IMR-90 (cell line): ENCODE measurements around the gene ASTL. TPM values are rescaled to one million over a fixed set of nuclear protein-coding genes. Genes with fewer than 3 reads are reported as not detected.

ENCODE experiments used
- ATAC-seq: fragments of 200-7000 bp; cut with Tn5 transposase; 2 replicates; pipeline ENCODE4 v1.9.1; 2020; ENCODE audit warnings: low read depth, mild to moderate bottlenecking, moderate library complexity
- BruUV-seq: library from RNA; stranded (reverse); fragments of 400-500 nt; replicated peaks from 2 replicates; lab custom pipeline; 2021; lab: Mats Ljungman, UMichigan
- CTCF ChIA-PET: fragments of 300-600 bp; formaldehyde crosslinking; extraction: SDS; loops from one replicate; lab custom pipeline; 2021; ENCODE audit warnings: antibody characterized with exemption; lab: Yijun Ruan, JAX
- POLR2A ChIA-PET: fragments of 300-600 bp; sonication (Branson Sonifier 250); formaldehyde crosslinking; loops from one replicate; lab custom pipeline; 2022; ENCODE audit warnings: antibody characterized with exemption; ENCODE audit not compliant: unreplicated experiment; lab: Charles Lee
- DNase-seq: peaks from one replicate; pipeline ENCODE4 v3.0.0; 2013
- H2AFZ ChIP-seq: replicated peaks from 2 replicates; pipeline ENCODE3; 2013; ENCODE audit warnings: low read length, mild to moderate bottlenecking; ENCODE audit not compliant: poor library complexity
- H2AK5ac ChIP-seq: 2 replicates; pipeline ENCODE4 v1.6.1; 2013; ENCODE audit warnings: low read depth, low read length, inconsistent platforms
- H2AK9ac ChIP-seq: replicated peaks from 2 replicates; pipeline ENCODE3; 2013; ENCODE audit warnings: mild to moderate bottlenecking, low read depth, low read length, moderate library complexity; ENCODE audit not compliant: poor library complexity
- H2BK120ac ChIP-seq: 2 replicates; pipeline ENCODE4 v1.6.1; 2013; ENCODE audit warnings: low read depth, low read length, inconsistent platforms
- H2BK15ac ChIP-seq: 3 replicates; pipeline ENCODE4 v1.6.1; 2013; ENCODE audit warnings: low read depth, low read length, inconsistent platforms
- H2BK20ac ChIP-seq: 2 replicates; pipeline ENCODE4 v1.6.1; 2013; ENCODE audit warnings: low read depth, mild to moderate bottlenecking, inconsistent platforms, low read length, moderate library complexity
- H2BK5ac ChIP-seq: 2 replicates; pipeline ENCODE4 v1.6.1; 2013; ENCODE audit warnings: mild to moderate bottlenecking, low read depth, low read length, inconsistent platforms; ENCODE audit not compliant: poor library complexity, severe bottlenecking
- H3K14ac ChIP-seq: replicated peaks from 2 replicates; pipeline ENCODE4 v1.6.1; 2013; ENCODE audit warnings: low read depth, low read length, inconsistent platforms
- H3K18ac ChIP-seq: 2 replicates; pipeline ENCODE4 v1.6.1; 2013; ENCODE audit warnings: low read depth, low read length, control low read depth
- H3K23ac ChIP-seq: 2 replicates; pipeline ENCODE4 v1.6.1; 2013; ENCODE audit warnings: low read depth, low read length, inconsistent platforms
- H3K27ac ChIP-seq: 2 replicates; pipeline ENCODE4 v1.5.1; 2013; ENCODE audit warnings: mild to moderate bottlenecking, control low read depth, low read length; ENCODE audit not compliant: insufficient read depth
- H3K27me3 ChIP-seq: 2 replicates; pipeline ENCODE4 v1.6.1; 2013; ENCODE audit warnings: low read length; ENCODE audit not compliant: control insufficient read depth, insufficient read depth
- H3K36me3 ChIP-seq: 2 replicates; pipeline ENCODE4 v1.6.1; 2013; ENCODE audit warnings: low read length, mixed read lengths; ENCODE audit not compliant: control insufficient read depth, insufficient read depth
- H3K4ac ChIP-seq: 2 replicates; pipeline ENCODE4 v1.6.1; 2013; ENCODE audit warnings: low read depth, low read length, inconsistent platforms
- H3K4me1 ChIP-seq: 2 replicates; pipeline ENCODE4 v1.6.1; 2013; ENCODE audit warnings: low read length, mixed read lengths; ENCODE audit not compliant: control insufficient read depth, insufficient read depth
- H3K4me2 ChIP-seq: 2 replicates; pipeline ENCODE4 v1.6.1; 2013; ENCODE audit warnings: low read depth, mild to moderate bottlenecking, control low read depth, low read length, moderate library complexity
- H3K4me3 ChIP-seq: 2 replicates; pipeline ENCODE4 v1.5.1; 2013; ENCODE audit warnings: low read depth, mild to moderate bottlenecking, control low read depth, low read length, moderate library complexity; ENCODE audit not compliant: insufficient read depth
- H3K56ac ChIP-seq: 2 replicates; pipeline ENCODE4 v1.6.1; 2013; ENCODE audit warnings: low read length, inconsistent platforms; ENCODE audit not compliant: insufficient read depth; ENCODE audit errors: extremely low read depth
- H3K79me1 ChIP-seq, 2 experiments: 2 replicates each; pipeline ENCODE4 v1.6.1; 2013; ENCODE audit warnings: low read length in 2 of 2, inconsistent platforms in 1 of 2, low read depth in 1 of 2
- H3K9ac ChIP-seq: 2 replicates; pipeline ENCODE4 v1.6.1; 2013; ENCODE audit warnings: low read depth, low read length, control low read depth
- H3K9me1 ChIP-seq: 2 replicates; pipeline ENCODE4 v1.6.1; 2013; ENCODE audit warnings: low read length, inconsistent platforms; ENCODE audit not compliant: insufficient read depth
- H3K9me3 ChIP-seq: 2 replicates; pipeline ENCODE4 v1.6.1; 2013; ENCODE audit warnings: low read length; ENCODE audit not compliant: control insufficient read depth, insufficient read depth
- H4K20me1 ChIP-seq: 2 replicates; pipeline ENCODE4 v1.6.1; 2013; ENCODE audit warnings: low read length, inconsistent platforms; ENCODE audit not compliant: insufficient read depth
- H4K5ac ChIP-seq: 2 replicates; pipeline ENCODE4 v1.6.1; 2013; ENCODE audit warnings: mild to moderate bottlenecking, low read depth, low read length, control low read depth
- H4K8ac ChIP-seq, 2 experiments: 2 replicates each; pipeline ENCODE4 v1.6.1; 2013; ENCODE audit warnings: low read depth in 2 of 2, low read length in 2 of 2, control low read depth in 1 of 2, inconsistent platforms in 1 of 2
- H4K91ac ChIP-seq: 2 replicates; pipeline ENCODE4 v1.6.1; 2013; ENCODE audit warnings: low read depth, low read length, inconsistent platforms; ENCODE audit not compliant: insufficient read depth
- BHLHE40 ChIP-seq: fragments of 150-350 bp; IDR thresholded peaks from 2 replicates; pipeline ENCODE4 v1.6.1; 2016; ENCODE audit warnings: mild to moderate bottlenecking, low read depth, low read length
- CEBPB ChIP-seq: IDR thresholded peaks from 2 replicates; pipeline ENCODE4 v1.6.1; 2012; ENCODE audit warnings: low read depth, low read length, improper control_type of control experiment
- ELK1 ChIP-seq: fragments of 150-350 bp; IDR thresholded peaks from 2 replicates; pipeline ENCODE4 v1.6.1; 2016; ENCODE audit warnings: low read depth, mild to moderate bottlenecking, low read length, moderate library complexity, borderline replicate concordance
- MAFK ChIP-seq: IDR thresholded peaks from 2 replicates; pipeline ENCODE4 v1.6.1; 2012; ENCODE audit warnings: low read depth, low read length, improper control_type of control experiment
- MXI1 ChIP-seq: IDR thresholded peaks from 2 replicates; pipeline ENCODE4 v1.6.1; 2012; ENCODE audit warnings: low read depth, mild to moderate bottlenecking, low read length, moderate library complexity, borderline replicate concordance
- RFX5 ChIP-seq: IDR thresholded peaks from 2 replicates; pipeline ENCODE4 v1.8.0; 2012; ENCODE audit warnings: low read depth, mild to moderate bottlenecking, low read length, moderate library complexity
- WGBS, 2 experiments: methylation state at CpG; one replicate each; pipeline versions ENCODE4 v1.1.5 to v1.1.7; 2013; ENCODE audit warnings: missing lambda C conversion rate in 2 of 2; ENCODE audit not compliant: insufficient read length in 1 of 2; ENCODE audit errors: extremely low coverage in 2 of 2; 5-methylcytosine and 5-hydroxymethylcytosine counted together
- dilution Hi-C: fragments of 300-500 bp; cut with HindIII; formaldehyde crosslinking; loops from one replicate; pipeline ENCODE4 v1.14.3; 2018; ENCODE audit warnings: low sequenced_read_pairs; ENCODE audit not compliant: unreplicated experiment
- in situ Hi-C: fragments of 300-500 bp; cut with MboI; formaldehyde crosslinking; loops from 3 replicates; pipeline ENCODE4 v1.14.3; 2019; ENCODE audit warnings: low sequenced_read_pairs, inconsistent platforms, mixed read lengths
- intact Hi-C: fragments of 100-400 bp; cut with micrococcal nuclease; formaldehyde crosslinking; loops from 2 replicates; pipeline ENCODE4 v1.10.0; 2022
- polyA plus RNA-seq, 3 experiments: library from polyadenylated mRNA; depleted of rRNA; stranded (reverse); fragments of >200 nt; gene quantifications; 2 replicates each; pipeline ENCODE4 v1.2.3, GENCODE V29; 2012; ENCODE audit warnings: low replicate concordance in 1 of 3
- total RNA-seq: library from RNA; depleted of rRNA; stranded (reverse); fragments of >200 nt; gene quantifications from 2 replicates; pipeline ENCODE4 v1.2.3, GENCODE V29; 2012

The ASTL gene
- total and polyA plus RNA-seq, 2 of the 4 experiments (the other 2 are of a cell fraction) = not detected

GRCh38 chr2:96140941-96141623, 2.8 kb upstream of the ASTL start:
- in situ Hi-C loops (no loop called here), intact Hi-C loops (no loop called here), dilution Hi-C loops (no loop called here)
- no peak overlapping the region for H4K8ac ChIP-seq
- no peak overlapping the region for H3K4ac ChIP-seq
- no peak overlapping the region for H2AFZ ChIP-seq
- no peak overlapping the region for H3K27ac ChIP-seq
- H3K4me2 ChIP-seq = no peak overlapping the region
- H2BK5ac ChIP-seq = no peak overlapping the region
- H3K4me1 ChIP-seq = no peaks in the 10 kb centered on the region
- no peaks in the 10 kb centered on the region; the same call in 1 of the 2 replicates for H4K20me1 ChIP-seq
- ChIA-PET CTCF (interaction anchor here (1.2 kb wide), 1 partner anchor 34 kb away, joined by 4 read pairs; no protein-coding TSS in a partner anchor), POLR2A (no interaction called here)
- no peak overlapping the region for H2BK120ac ChIP-seq
- no peak overlapping the region for H3K4me3 ChIP-seq
- H3K9ac ChIP-seq = no peak overlapping the region
- H2BK15ac ChIP-seq = no peak overlapping the region
- no peak overlapping the region for H3K56ac ChIP-seq
- H2AK9ac ChIP-seq = no peak overlapping the region
- no peak for DNase-seq
- no peak overlapping the region for H3K18ac ChIP-seq
- WGBS, 2 experiments = 85% methylated on average over 4 of the region's 13 CpGs; no CpG with 5 or more reads in 1 of the 2 experiments
- peaks cover 10% of the 10 kb centered on the region; the same call in 1 of the 2 replicates for H3K27me3 ChIP-seq
- H3K23ac ChIP-seq = no peak overlapping the region
- peaks cover 0 to 4% of the 10 kb centered on the region in 2 experiments; a peak in 1 of 4 replicates for H3K79me1 ChIP-seq
- no peaks in the 10 kb centered on the region for H3K9me3 ChIP-seq
- H2BK20ac ChIP-seq = no peak overlapping the region
- BruUV-seq = no TSS peak
- no peak for ATAC-seq
- H3K36me3 ChIP-seq = no peaks in the 10 kb centered on the region
- no peaks in the 10 kb centered on the region for H3K9me1 ChIP-seq
- TF ChIP-seq MAFK = no peak
- no peak for TF ChIP-seq MXI1
- TF ChIP-seq CEBPB = no peak
- no peak for TF ChIP-seq BHLHE40
- TF ChIP-seq ELK1 = no peak
- no peak for TF ChIP-seq RFX5
- no peak overlapping the region for H4K5ac ChIP-seq
- no peak overlapping the region for H2AK5ac ChIP-seq
- H4K91ac ChIP-seq = no peak overlapping the region
- H3K14ac ChIP-seq = no peak overlapping the region
